GM12891 (cell line): Measurements from ENCODE around the gene GPR21.

ENCODE experiments used
- POLR2A ChIP-seq: IDR thresholded peaks from 2 replicates; pipeline ENCODE4 v1.6.1; 2011; ENCODE audit warnings: low read depth, low read length, control low read depth
- POLR2AphosphoS5 ChIP-seq: IDR thresholded peaks from 2 replicates; pipeline ENCODE4 v1.6.1; 2011; ENCODE audit warnings: low read depth, low read length, control low read depth

GRCh38 chr9:123005964-123006363 is 27.5 kb upstream of the GPR21 start:
- no peak for TF ChIP-seq POLR2A
- no peak for TF ChIP-seq POLR2AphosphoS5
